Colon (tissue), 2 donors: Measurements from ENCODE around the gene MBTPS1.

Experiments
- FAIRE-seq: peaks from 2 replicates; lab custom pipeline; 2012; peaks lifted over from hg19 to GRCh38; lab: Jason Lieb, UNC
- donor health status: control.
- donor health status: control.

Gene MBTPS1

GRCh38 chr16:84098939-84099338 is 17.8 kb downstream of the MBTPS1 start:
- no peak for FAIRE-seq

GRCh38 chr16:84096447-84097005 is 20.2 kb downstream of the MBTPS1 start:
- no peak for FAIRE-seq

- no peak for FAIRE-seq
These were observed 21.3 kb downstream of the MBTPS1 start for GRCh38 chr16:84095466-84095865.

- FAIRE-seq = no peak
These were observed 22.9 kb downstream of the MBTPS1 start for GRCh38 chr16:84093879-84094270.

- FAIRE-seq = no peak
These were observed 23.4 kb downstream of the MBTPS1 start for GRCh38 chr16:84093120-84093878.

- FAIRE-seq = no peak
These were observed 25.3 kb downstream of the MBTPS1 start for GRCh38 chr16:84091460-84091859.

GRCh38 chr16:84090211-84090610 is 26.5 kb downstream of the MBTPS1 start:
- no peak for FAIRE-seq

GRCh38 chr16:84088695-84089395 is 27.9 kb downstream of the MBTPS1 start:
- no peak for FAIRE-seq

GRCh38 chr16:84087466-84088151 is 29.1 kb downstream of the MBTPS1 start:
- no peak for FAIRE-seq

GRCh38 chr16:84087001-84087400 is 29.7 kb downstream of the MBTPS1 start:
- FAIRE-seq = no peak

- FAIRE-seq = no peak
These were observed 30.4 kb downstream of the MBTPS1 start for GRCh38 chr16:84086341-84086740.

GRCh38 chr16:84085773-84086172 is 31.0 kb downstream of the MBTPS1 start:
- FAIRE-seq = no peak

- FAIRE-seq = no peak
These were observed 31.5 kb downstream of the MBTPS1 start for GRCh38 chr16:84085271-84085667.

- no peak for FAIRE-seq
These were observed 32.0 kb downstream of the MBTPS1 start for GRCh38 chr16:84084570-84085270.

- FAIRE-seq = no peak
These were observed 33.7 kb downstream of the MBTPS1 start for GRCh38 chr16:84082835-84083569.

GRCh38 chr16:84082110-84082509 is 34.6 kb downstream of the MBTPS1 start:
- no peak for FAIRE-seq

- no peak for FAIRE-seq
These were observed 35.2 kb downstream of the MBTPS1 start for GRCh38 chr16:84081446-84081989.

GRCh38 chr16:84080813-84081212 is 35.9 kb downstream of the MBTPS1 start:
- no peak for FAIRE-seq

- no peak for FAIRE-seq
These were observed 36.4 kb downstream of the MBTPS1 start for GRCh38 chr16:84080378-84080777.

GRCh38 chr16:84079664-84080063 is 37.1 kb downstream of the MBTPS1 start:
- FAIRE-seq = no peak

GRCh38 chr16:84075376-84075775 is 41.4 kb downstream of the MBTPS1 start:
- FAIRE-seq = no peak
